Mammary epithelial cell (primary cell): ENCODE results near the gene PLXNA4.

Source experiments
- CTCF ChIP-seq, 2 donors: IDR thresholded peaks in 1 of 2; conservative IDR thresholded peaks in 1 of 2; 2 replicates each; pipeline ENCODE4 v1.5.1; 2011 to 2012; ENCODE audit warnings: inconsistent platforms in 2 of 2, low read length in 2 of 2, mild to moderate bottlenecking in 2 of 2, control low read depth in 1 of 2, low read depth in 1 of 2; ENCODE audit not compliant: insufficient read depth in 1 of 2; ENCODE audit errors: extremely low read depth in 1 of 2
- EZH2 ChIP-seq: IDR thresholded peaks from 2 replicates; pipeline ENCODE4 v1.6.1; 2012; ENCODE audit warnings: low read length, inconsistent platforms, borderline replicate concordance

DNA sequence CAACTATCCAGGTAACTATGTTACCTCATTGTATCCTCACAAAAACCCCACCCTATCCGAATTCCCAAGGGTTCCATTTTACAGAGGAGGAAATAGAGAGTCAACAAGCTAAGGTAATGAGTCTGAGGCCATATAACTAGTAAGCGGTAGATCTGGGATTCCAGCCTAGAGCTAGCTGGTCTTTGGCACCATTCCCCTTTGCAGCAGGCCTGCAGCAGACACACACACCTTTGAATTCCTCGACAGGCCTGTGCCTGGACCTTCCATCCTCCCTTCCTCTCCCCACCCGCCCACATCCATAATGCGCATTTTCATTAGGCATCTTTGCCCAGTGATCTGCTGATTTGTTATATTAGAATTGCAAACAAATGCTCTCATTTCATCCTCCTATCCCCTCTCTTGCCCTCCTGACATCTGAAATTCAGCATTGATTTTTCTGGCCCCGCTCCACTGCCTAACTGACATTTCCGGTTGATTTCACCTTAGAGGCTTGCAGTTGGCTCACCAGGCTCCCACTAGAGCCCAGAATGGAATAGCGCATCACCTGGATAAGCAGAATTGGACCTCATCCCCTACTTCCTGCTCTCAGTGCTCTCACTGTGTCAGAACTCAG is 129.5 kb downstream of the PLXNA4 start:
- TF ChIP-seq CTCF (conservative IDR thresholded peaks at IDR 0.05 in 1 of 2, IDR thresholded peaks at IDR 0.05 in 1 of 2; ENCODE audit: extremely low read depth in 1 of 2, insufficient read depth in 1 of 2, low read depth in 1 of 2, low read length in 2 of 2) (no peak), EZH2 (no peak)
